ENCODE measurements around the gene PRCP.

Gene PRCP

GRCh38 chr11:82896183-82896582 is 4.0 kb downstream of the PRCP start:
- Histone ChIP-seq H3K27me3 (ENCODE audit: insufficient read depth, low read length) (no peaks in the 10 kb centered on the region), H3K36me3 (ENCODE audit: insufficient read depth, low read length) (no peaks in the 10 kb centered on the region), H3K4me3 (ENCODE audit: low read depth, low read length) (no peak overlapping the region), H3K79me2 (ENCODE audit: control insufficient read depth, insufficient read depth, low read length, unreplicated experiment) (peaks cover 20% of the 10 kb centered on the region), H2AFZ (ENCODE audit: low read length, unreplicated experiment) (no peak overlapping the region), H3K27ac (ENCODE audit: low read depth, low read length) (no peak overlapping the region), H3K4me1 (ENCODE audit: control insufficient read depth, insufficient read depth, low read length, unreplicated experiment) (peaks cover 13% of the 10 kb centered on the region)

DNA sequence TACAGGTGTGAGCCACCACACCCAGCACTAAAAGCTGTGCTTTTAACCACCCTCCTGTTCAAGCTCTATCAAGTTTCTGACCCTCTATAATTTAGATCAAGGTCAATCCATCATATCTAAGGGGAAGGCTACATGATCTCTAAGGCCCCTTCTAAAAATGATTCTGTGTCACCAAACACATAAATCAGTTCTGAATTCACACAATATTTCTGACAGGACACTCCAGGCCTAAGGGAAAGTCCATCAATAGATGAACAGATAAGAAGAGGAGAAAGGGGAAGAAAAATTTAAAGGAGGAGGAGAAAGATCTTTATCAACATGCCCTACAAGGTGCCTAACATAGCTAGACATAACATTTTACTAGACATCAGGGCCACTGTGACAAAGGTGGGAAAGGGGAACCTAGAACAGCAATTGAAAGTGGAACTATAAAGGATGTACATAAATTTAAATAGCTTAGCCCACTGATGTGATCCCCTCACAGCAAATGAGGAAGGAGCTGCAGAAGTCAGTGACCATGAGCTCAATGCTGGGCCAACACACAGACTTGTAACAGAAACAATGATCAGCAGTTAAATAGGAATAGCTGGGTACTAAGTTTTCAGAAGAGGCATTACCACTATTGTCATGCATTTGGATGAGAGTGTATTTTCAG is 4.7 kb downstream of the PRCP start:
- peaks cover 20% of the 10 kb centered on the region for H3K79me2 ChIP-seq (ENCODE audit: control insufficient read depth, insufficient read depth, low read length, unreplicated experiment)
- H3K27ac ChIP-seq (ENCODE audit: low read depth, low read length): no peak overlapping the region
- peaks cover 13% of the 10 kb centered on the region for H3K4me1 ChIP-seq (ENCODE audit: control insufficient read depth, insufficient read depth, low read length, unreplicated experiment)
- H3K4me3 ChIP-seq (ENCODE audit: low read depth, low read length): no peak overlapping the region
- H3K36me3 ChIP-seq (ENCODE audit: insufficient read depth, low read length): no peaks in the 10 kb centered on the region
- H2AFZ ChIP-seq (ENCODE audit: low read length, unreplicated experiment): no peak overlapping the region
- no peaks in the 10 kb centered on the region for H3K27me3 ChIP-seq (ENCODE audit: insufficient read depth, low read length)

GRCh38 chr11:82892611-82893169 is 7.5 kb downstream of the PRCP start:
- Histone ChIP-seq H3K4me3 (ENCODE audit: low read depth, low read length) (no peak overlapping the region), H3K27ac (ENCODE audit: low read depth, low read length) (no peak overlapping the region), H2AFZ (ENCODE audit: low read length, unreplicated experiment) (no peak overlapping the region), H3K27me3 (ENCODE audit: insufficient read depth, low read length) (no peaks in the 10 kb centered on the region), H3K36me3 (ENCODE audit: insufficient read depth, low read length) (no peaks in the 10 kb centered on the region), H3K4me1 (ENCODE audit: control insufficient read depth, insufficient read depth, low read length, unreplicated experiment) (no peaks in the 10 kb centered on the region), H3K79me2 (ENCODE audit: control insufficient read depth, insufficient read depth, low read length, unreplicated experiment) (peaks cover 6% of the 10 kb centered on the region)

GRCh38 chr11:82890936-82891335 is 9.3 kb downstream of the PRCP start:
- Histone ChIP-seq H3K36me3 (ENCODE audit: insufficient read depth, low read length) (no peaks in the 10 kb centered on the region), H2AFZ (ENCODE audit: low read length, unreplicated experiment) (no peak overlapping the region), H3K4me3 (ENCODE audit: low read depth, low read length) (no peak overlapping the region), H3K27ac (ENCODE audit: low read depth, low read length) (no peak overlapping the region), H3K79me2 (ENCODE audit: control insufficient read depth, insufficient read depth, low read length, unreplicated experiment) (peaks cover 5% of the 10 kb centered on the region), H3K4me1 (ENCODE audit: control insufficient read depth, insufficient read depth, low read length, unreplicated experiment) (no peaks in the 10 kb centered on the region), H3K27me3 (ENCODE audit: insufficient read depth, low read length) (no peaks in the 10 kb centered on the region)

- Histone ChIP-seq H3K27ac (ENCODE audit: low read depth, low read length) (no peak overlapping the region), H3K36me3 (ENCODE audit: insufficient read depth, low read length) (no peaks in the 10 kb centered on the region), H3K4me3 (ENCODE audit: low read depth, low read length) (no peak overlapping the region), H3K27me3 (ENCODE audit: insufficient read depth, low read length) (no peaks in the 10 kb centered on the region), H2AFZ (ENCODE audit: low read length, unreplicated experiment) (no peak overlapping the region), H3K79me2 (ENCODE audit: control insufficient read depth, insufficient read depth, low read length, unreplicated experiment) (peaks cover 5% of the 10 kb centered on the region), H3K4me1 (ENCODE audit: control insufficient read depth, insufficient read depth, low read length, unreplicated experiment) (no peaks in the 10 kb centered on the region)
These were observed 10.3 kb downstream of the PRCP start for GRCh38 chr11:82890002-82890341.

GRCh38 chr11:82889133-82890001 is 10.9 kb downstream of the PRCP start:
- Histone ChIP-seq H2AFZ (ENCODE audit: low read length, unreplicated experiment) (no peak overlapping the region), H3K79me2 (ENCODE audit: control insufficient read depth, insufficient read depth, low read length, unreplicated experiment) (peaks cover 5% of the 10 kb centered on the region), H3K27me3 (ENCODE audit: insufficient read depth, low read length) (no peaks in the 10 kb centered on the region), H3K27ac (ENCODE audit: low read depth, low read length) (no peak overlapping the region), H3K4me3 (ENCODE audit: low read depth, low read length) (no peak overlapping the region), H3K36me3 (ENCODE audit: insufficient read depth, low read length) (no peaks in the 10 kb centered on the region), H3K4me1 (ENCODE audit: control insufficient read depth, insufficient read depth, low read length, unreplicated experiment) (no peaks in the 10 kb centered on the region)

DNA sequence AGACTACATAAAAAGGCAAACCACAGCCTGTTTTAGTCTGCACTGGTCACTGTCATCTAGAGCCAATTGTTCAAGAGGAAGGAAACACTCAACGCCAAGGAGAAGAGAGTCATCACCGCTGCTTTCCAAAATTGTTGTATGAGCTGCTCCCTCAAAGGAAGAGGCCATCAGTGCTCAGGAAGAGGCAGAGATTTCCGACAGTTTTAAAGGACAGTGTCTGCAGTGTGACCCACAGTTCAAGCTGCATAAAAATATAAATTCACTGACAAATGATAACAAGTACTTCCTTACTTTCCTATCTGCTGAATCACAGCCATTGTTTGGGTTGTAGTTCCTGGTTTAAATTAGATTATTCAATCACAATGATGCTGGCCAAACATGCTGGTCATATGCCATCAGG is 16.4 kb downstream of the PRCP start:
- H3K27ac ChIP-seq (ENCODE audit: low read depth, low read length): no peak overlapping the region
- no peaks in the 10 kb centered on the region for H3K4me1 ChIP-seq (ENCODE audit: control insufficient read depth, insufficient read depth, low read length, unreplicated experiment)

GRCh38 chr11:82874646-82875523 is 25.3 kb downstream of the PRCP start:
- Histone ChIP-seq H3K79me2 (ENCODE audit: control insufficient read depth, insufficient read depth, low read length, unreplicated experiment) (no peaks in the 10 kb centered on the region), H3K27me3 (ENCODE audit: insufficient read depth, low read length) (no peaks in the 10 kb centered on the region), H3K36me3 (ENCODE audit: insufficient read depth, low read length) (no peaks in the 10 kb centered on the region), H3K4me3 (ENCODE audit: low read depth, low read length) (no peak overlapping the region), H3K4me1 (ENCODE audit: control insufficient read depth, insufficient read depth, low read length, unreplicated experiment) (peaks cover 2% of the 10 kb centered on the region), H2AFZ (ENCODE audit: low read length, unreplicated experiment) (no peak overlapping the region), H3K27ac (ENCODE audit: low read depth, low read length) (no peak overlapping the region)

More for the DNA sequence above, 16.4 kb downstream of the PRCP start:
- H3K4me3 ChIP-seq (ENCODE audit: low read depth, low read length): no peak overlapping the region
- no peak overlapping the region for H2AFZ ChIP-seq (ENCODE audit: low read length, unreplicated experiment)
- H3K27me3 ChIP-seq (ENCODE audit: insufficient read depth, low read length): no peaks in the 10 kb centered on the region
- H3K36me3 ChIP-seq (ENCODE audit: insufficient read depth, low read length): no peaks in the 10 kb centered on the region
- H3K79me2 ChIP-seq (ENCODE audit: control insufficient read depth, insufficient read depth, low read length, unreplicated experiment): peaks cover 9% of the 10 kb centered on the region

DNA sequence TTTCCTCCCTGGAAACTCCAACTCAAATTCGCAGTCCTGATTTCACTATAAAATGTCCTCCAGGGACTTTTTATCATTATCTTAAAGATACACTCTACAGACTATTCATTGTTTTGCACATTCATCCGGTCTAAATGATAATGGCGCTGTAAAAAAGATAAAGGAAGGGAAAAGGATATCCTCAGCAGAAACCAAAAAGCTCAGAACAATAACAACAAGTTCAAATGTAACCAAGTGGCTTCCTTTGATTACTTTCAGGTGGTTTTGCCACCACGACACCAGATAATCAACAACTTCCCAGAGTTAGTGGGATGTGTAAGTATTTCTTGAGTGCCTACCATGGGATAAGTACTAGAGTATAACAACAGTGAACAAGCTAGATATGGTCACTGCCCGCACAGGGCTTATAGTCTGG is 26.3 kb downstream of the PRCP start:
- Histone ChIP-seq H3K4me1 (ENCODE audit: control insufficient read depth, insufficient read depth, low read length, unreplicated experiment) (peaks cover 8% of the 10 kb centered on the region), H3K36me3 (ENCODE audit: insufficient read depth, low read length) (no peaks in the 10 kb centered on the region), H3K27me3 (ENCODE audit: insufficient read depth, low read length) (no peaks in the 10 kb centered on the region), H2AFZ (ENCODE audit: low read length, unreplicated experiment) (no peak overlapping the region), H3K4me3 (ENCODE audit: low read depth, low read length) (no peak overlapping the region), H3K79me2 (ENCODE audit: control insufficient read depth, insufficient read depth, low read length, unreplicated experiment) (no peaks in the 10 kb centered on the region), H3K27ac (ENCODE audit: low read depth, low read length) (no peak overlapping the region)

DNA sequence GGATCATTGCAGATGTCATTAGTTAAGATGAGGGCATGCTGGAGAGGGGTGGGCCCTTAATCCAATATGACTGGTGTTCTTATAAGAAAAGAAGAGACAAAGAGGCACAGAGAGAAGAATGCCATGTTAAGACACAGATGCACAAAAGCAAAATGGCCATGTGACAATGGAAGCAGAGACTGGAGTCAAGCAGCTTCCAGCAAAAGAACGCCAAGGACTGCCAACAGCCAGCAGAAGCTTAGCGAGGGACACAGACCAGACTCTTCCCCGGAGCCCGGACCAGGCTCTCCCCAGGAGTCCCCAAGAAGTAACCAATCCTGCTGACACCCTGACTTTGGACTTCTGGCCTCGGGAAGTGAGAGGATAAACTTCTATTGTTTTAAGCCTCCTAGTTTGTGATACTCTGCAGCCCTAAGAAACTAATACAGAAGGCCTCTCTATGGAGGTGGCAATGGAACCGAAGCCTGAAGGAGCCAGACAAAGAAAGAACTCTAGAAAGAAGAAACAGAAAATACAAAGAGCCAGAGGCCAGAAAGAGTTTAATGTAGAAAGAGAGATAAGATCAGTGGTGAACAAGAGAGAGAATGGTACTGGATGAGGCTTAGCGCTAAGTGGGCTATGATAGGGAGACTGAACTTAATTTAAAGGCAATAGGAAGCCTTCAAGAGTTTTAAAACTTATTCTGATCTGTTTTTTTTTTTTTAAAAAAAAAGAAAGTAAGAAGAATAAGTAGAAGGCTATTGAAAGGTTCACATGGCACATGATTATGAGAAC is 27.7 kb downstream of the PRCP start:
- no peaks in the 10 kb centered on the region for H3K27me3 ChIP-seq (ENCODE audit: insufficient read depth, low read length)
- no peak overlapping the region for H2AFZ ChIP-seq (ENCODE audit: low read length, unreplicated experiment)
- H3K79me2 ChIP-seq (ENCODE audit: control insufficient read depth, insufficient read depth, low read length, unreplicated experiment): no peaks in the 10 kb centered on the region
- H3K4me3 ChIP-seq (ENCODE audit: low read depth, low read length): no peak overlapping the region
- peaks cover 8% of the 10 kb centered on the region for H3K4me1 ChIP-seq (ENCODE audit: control insufficient read depth, insufficient read depth, low read length, unreplicated experiment)
- no peaks in the 10 kb centered on the region for H3K36me3 ChIP-seq (ENCODE audit: insufficient read depth, low read length)
- H3K27ac ChIP-seq (ENCODE audit: low read depth, low read length): no peak overlapping the region
